Measurements from ENCODE around the gene C22orf42.

DNA sequence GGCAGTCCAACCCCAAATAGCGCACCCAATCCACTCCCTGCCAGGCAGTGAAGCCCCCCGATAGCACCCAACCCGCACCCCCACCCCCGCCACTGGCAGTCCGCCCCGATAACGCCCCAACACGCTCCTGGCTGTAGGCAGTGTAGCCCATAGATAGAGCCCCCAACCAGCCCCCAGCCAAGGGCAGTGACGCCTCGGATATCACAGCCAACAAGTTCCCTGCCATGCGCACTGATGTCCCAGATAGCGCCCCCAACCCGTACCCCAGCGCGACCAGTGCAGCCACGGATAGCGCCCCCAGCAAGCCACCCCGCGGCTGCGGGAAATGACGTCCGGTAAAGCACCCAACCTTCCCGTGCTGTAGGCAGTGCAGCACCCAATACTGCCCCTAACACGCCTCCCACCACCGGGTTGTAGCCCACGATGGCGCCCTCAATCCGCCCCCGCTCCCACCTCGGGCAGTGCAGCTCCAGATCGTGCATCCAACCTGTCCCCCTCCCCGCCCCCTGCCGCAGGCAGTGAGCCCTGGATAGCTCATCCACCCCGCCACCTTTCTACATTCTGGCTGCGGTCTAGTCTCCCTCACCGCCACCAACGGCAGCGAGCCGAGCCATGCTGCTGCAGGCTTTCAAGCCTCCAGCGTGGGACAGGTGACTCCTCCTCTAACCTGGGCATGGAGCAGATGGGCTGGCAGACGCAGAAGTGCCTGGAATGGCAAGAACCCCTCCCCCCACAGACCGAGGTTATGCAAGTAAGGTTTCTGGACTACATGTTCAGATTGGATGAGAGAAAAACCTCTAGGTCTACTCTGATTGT is 45.1 kb upstream of the C22orf42 start:
- TF ChIP-seq BHLHE40 (IDR thresholded peaks at IDR 0.05; ENCODE audit: low read depth, low read length) (no peak), EP300 (IDR thresholded peaks at IDR 0.05) (no peak), HDAC2 (IDR thresholded peaks at IDR 0.05) (no peak), FOXS1 (CRISPR knock-in tag; IDR thresholded peaks at IDR 0.05) (no peak), RNF2 (IDR thresholded peaks at IDR 0.05; ENCODE audit: borderline replicate concordance, low read depth) (no peak), MYC (IDR thresholded peaks at IDR 0.05; ENCODE audit: borderline replicate concordance, low read length) (no peak), NFE2L2 (conservative IDR thresholded peaks at IDR 0.05; ENCODE audit: low read length) (no peak), JUNB (IDR thresholded peaks at IDR 0.05) (no peak), POLR2A (IDR thresholded peaks at IDR 0.05; ENCODE audit: low read length) (no peak; the same call in 1 of the 2 replicates), CBX8 (IDR thresholded peaks at IDR 0.05) (no peak), HOXA7 (CRISPR knock-in tag; IDR thresholded peaks at IDR 0.05) (no peak)
- TF ChIP-seq, protein P1, sequence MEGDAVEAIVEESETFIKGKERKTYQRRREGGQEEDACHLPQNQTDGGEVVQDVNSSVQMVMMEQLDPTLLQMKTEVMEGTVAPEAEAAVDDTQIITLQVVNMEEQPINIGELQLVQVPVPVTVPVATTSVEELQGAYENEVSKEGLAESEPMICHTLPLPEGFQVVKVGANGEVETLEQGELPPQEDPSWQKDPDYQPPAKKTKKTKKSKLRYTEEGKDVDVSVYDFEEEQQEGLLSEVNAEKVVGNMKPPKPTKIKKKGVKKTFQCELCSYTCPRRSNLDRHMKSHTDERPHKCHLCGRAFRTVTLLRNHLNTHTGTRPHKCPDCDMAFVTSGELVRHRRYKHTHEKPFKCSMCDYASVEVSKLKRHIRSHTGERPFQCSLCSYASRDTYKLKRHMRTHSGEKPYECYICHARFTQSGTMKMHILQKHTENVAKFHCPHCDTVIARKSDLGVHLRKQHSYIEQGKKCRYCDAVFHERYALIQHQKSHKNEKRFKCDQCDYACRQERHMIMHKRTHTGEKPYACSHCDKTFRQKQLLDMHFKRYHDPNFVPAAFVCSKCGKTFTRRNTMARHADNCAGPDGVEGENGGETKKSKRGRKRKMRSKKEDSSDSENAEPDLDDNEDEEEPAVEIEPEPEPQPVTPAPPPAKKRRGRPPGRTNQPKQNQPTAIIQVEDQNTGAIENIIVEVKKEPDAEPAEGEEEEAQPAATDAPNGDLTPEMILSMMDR (IDR thresholded peaks at IDR 0.05): no peak
- TF ChIP-seq, protein P2, sequence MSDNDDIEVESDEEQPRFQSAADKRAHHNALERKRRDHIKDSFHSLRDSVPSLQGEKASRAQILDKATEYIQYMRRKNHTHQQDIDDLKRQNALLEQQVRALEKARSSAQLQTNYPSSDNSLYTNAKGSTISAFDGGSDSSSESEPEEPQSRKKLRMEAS (IDR thresholded peaks at IDR 0.05): peak; percentile 35; the same call in 1 of the 2 replicates
